IMR-90 (cell line): ENCODE data around the gene PRR29. TPM values are rescaled to one million over a fixed set of nuclear protein-coding genes. Genes with fewer than 3 reads are reported as not detected.

Experiments
- ATAC-seq: fragments of 200-7000 bp; cut with Tn5 transposase; 2 replicates; pipeline ENCODE4 v1.9.1; 2020; ENCODE audit warnings: low read depth, mild to moderate bottlenecking, moderate library complexity
- BruUV-seq: library from RNA; stranded (reverse); fragments of 400-500 nt; replicated peaks from 2 replicates; lab custom pipeline; 2021; lab: Mats Ljungman, UMichigan
- CTCF ChIA-PET: fragments of 300-600 bp; formaldehyde crosslinking; extraction: SDS; loops from one replicate; lab custom pipeline; 2021; ENCODE audit warnings: antibody characterized with exemption; lab: Yijun Ruan, JAX
- POLR2A ChIA-PET: fragments of 300-600 bp; sonication (Branson Sonifier 250); formaldehyde crosslinking; loops from one replicate; lab custom pipeline; 2022; ENCODE audit warnings: antibody characterized with exemption; ENCODE audit not compliant: unreplicated experiment; lab: Charles Lee
- DNase-seq: peaks from one replicate; pipeline ENCODE4 v3.0.0; 2013
- H2AFZ ChIP-seq: replicated peaks from 2 replicates; pipeline ENCODE3; 2013; ENCODE audit warnings: low read length, mild to moderate bottlenecking; ENCODE audit not compliant: poor library complexity
- H2AK5ac ChIP-seq: 2 replicates; pipeline ENCODE4 v1.6.1; 2013; ENCODE audit warnings: low read depth, low read length, inconsistent platforms
- H2AK9ac ChIP-seq: replicated peaks from 2 replicates; pipeline ENCODE3; 2013; ENCODE audit warnings: mild to moderate bottlenecking, low read depth, low read length, moderate library complexity; ENCODE audit not compliant: poor library complexity
- H2BK120ac ChIP-seq: 2 replicates; pipeline ENCODE4 v1.6.1; 2013; ENCODE audit warnings: low read depth, low read length, inconsistent platforms
- H2BK15ac ChIP-seq: 3 replicates; pipeline ENCODE4 v1.6.1; 2013; ENCODE audit warnings: low read depth, low read length, inconsistent platforms
- H2BK20ac ChIP-seq: 2 replicates; pipeline ENCODE4 v1.6.1; 2013; ENCODE audit warnings: low read depth, mild to moderate bottlenecking, inconsistent platforms, low read length, moderate library complexity
- H2BK5ac ChIP-seq: 2 replicates; pipeline ENCODE4 v1.6.1; 2013; ENCODE audit warnings: mild to moderate bottlenecking, low read depth, low read length, inconsistent platforms; ENCODE audit not compliant: poor library complexity, severe bottlenecking
- H3K14ac ChIP-seq: replicated peaks from 2 replicates; pipeline ENCODE4 v1.6.1; 2013; ENCODE audit warnings: low read depth, low read length, inconsistent platforms
- H3K18ac ChIP-seq: 2 replicates; pipeline ENCODE4 v1.6.1; 2013; ENCODE audit warnings: low read depth, low read length, control low read depth
- H3K23ac ChIP-seq: 2 replicates; pipeline ENCODE4 v1.6.1; 2013; ENCODE audit warnings: low read depth, low read length, inconsistent platforms
- H3K27ac ChIP-seq: 2 replicates; pipeline ENCODE4 v1.5.1; 2013; ENCODE audit warnings: mild to moderate bottlenecking, control low read depth, low read length; ENCODE audit not compliant: insufficient read depth
- H3K27me3 ChIP-seq: 2 replicates; pipeline ENCODE4 v1.6.1; 2013; ENCODE audit warnings: low read length; ENCODE audit not compliant: control insufficient read depth, insufficient read depth
- H3K36me3 ChIP-seq: 2 replicates; pipeline ENCODE4 v1.6.1; 2013; ENCODE audit warnings: low read length, mixed read lengths; ENCODE audit not compliant: control insufficient read depth, insufficient read depth
- H3K4ac ChIP-seq: 2 replicates; pipeline ENCODE4 v1.6.1; 2013; ENCODE audit warnings: low read depth, low read length, inconsistent platforms
- H3K4me1 ChIP-seq: 2 replicates; pipeline ENCODE4 v1.6.1; 2013; ENCODE audit warnings: low read length, mixed read lengths; ENCODE audit not compliant: control insufficient read depth, insufficient read depth
- H3K4me2 ChIP-seq: 2 replicates; pipeline ENCODE4 v1.6.1; 2013; ENCODE audit warnings: low read depth, mild to moderate bottlenecking, control low read depth, low read length, moderate library complexity
- H3K4me3 ChIP-seq: 2 replicates; pipeline ENCODE4 v1.5.1; 2013; ENCODE audit warnings: low read depth, mild to moderate bottlenecking, control low read depth, low read length, moderate library complexity; ENCODE audit not compliant: insufficient read depth
- H3K56ac ChIP-seq: 2 replicates; pipeline ENCODE4 v1.6.1; 2013; ENCODE audit warnings: low read length, inconsistent platforms; ENCODE audit not compliant: insufficient read depth; ENCODE audit errors: extremely low read depth
- H3K79me1 ChIP-seq, 2 experiments: 2 replicates each; pipeline ENCODE4 v1.6.1; 2013; ENCODE audit warnings: low read length in 2 of 2, inconsistent platforms in 1 of 2, low read depth in 1 of 2
- H3K9ac ChIP-seq: 2 replicates; pipeline ENCODE4 v1.6.1; 2013; ENCODE audit warnings: low read depth, low read length, control low read depth
- H3K9me1 ChIP-seq: 2 replicates; pipeline ENCODE4 v1.6.1; 2013; ENCODE audit warnings: low read length, inconsistent platforms; ENCODE audit not compliant: insufficient read depth
- H3K9me3 ChIP-seq: 2 replicates; pipeline ENCODE4 v1.6.1; 2013; ENCODE audit warnings: low read length; ENCODE audit not compliant: control insufficient read depth, insufficient read depth
- H4K20me1 ChIP-seq: 2 replicates; pipeline ENCODE4 v1.6.1; 2013; ENCODE audit warnings: low read length, inconsistent platforms; ENCODE audit not compliant: insufficient read depth
- H4K5ac ChIP-seq: 2 replicates; pipeline ENCODE4 v1.6.1; 2013; ENCODE audit warnings: mild to moderate bottlenecking, low read depth, low read length, control low read depth
- H4K8ac ChIP-seq, 2 experiments: 2 replicates each; pipeline ENCODE4 v1.6.1; 2013; ENCODE audit warnings: low read depth in 2 of 2, low read length in 2 of 2, control low read depth in 1 of 2, inconsistent platforms in 1 of 2
- H4K91ac ChIP-seq: 2 replicates; pipeline ENCODE4 v1.6.1; 2013; ENCODE audit warnings: low read depth, low read length, inconsistent platforms; ENCODE audit not compliant: insufficient read depth
- BHLHE40 ChIP-seq: fragments of 150-350 bp; IDR thresholded peaks from 2 replicates; pipeline ENCODE4 v1.6.1; 2016; ENCODE audit warnings: mild to moderate bottlenecking, low read depth, low read length
- MAFK ChIP-seq: IDR thresholded peaks from 2 replicates; pipeline ENCODE4 v1.6.1; 2012; ENCODE audit warnings: low read depth, low read length, improper control_type of control experiment
- WGBS, 2 experiments: methylation state at CpG; one replicate each; pipeline versions ENCODE4 v1.1.5 to v1.1.7; 2013; ENCODE audit warnings: missing lambda C conversion rate in 2 of 2; ENCODE audit not compliant: insufficient read length in 1 of 2; ENCODE audit errors: extremely low coverage in 2 of 2; 5-methylcytosine and 5-hydroxymethylcytosine counted together
- dilution Hi-C: fragments of 300-500 bp; cut with HindIII; formaldehyde crosslinking; loops from one replicate; pipeline ENCODE4 v1.14.3; 2018; ENCODE audit warnings: low sequenced_read_pairs; ENCODE audit not compliant: unreplicated experiment
- in situ Hi-C: fragments of 300-500 bp; cut with MboI; formaldehyde crosslinking; loops from 3 replicates; pipeline ENCODE4 v1.14.3; 2019; ENCODE audit warnings: low sequenced_read_pairs, inconsistent platforms, mixed read lengths
- intact Hi-C: fragments of 100-400 bp; cut with micrococcal nuclease; formaldehyde crosslinking; loops from 2 replicates; pipeline ENCODE4 v1.10.0; 2022
- polyA plus RNA-seq, 3 experiments: library from polyadenylated mRNA; depleted of rRNA; stranded (reverse); fragments of >200 nt; gene quantifications; 2 replicates each; pipeline ENCODE4 v1.2.3, GENCODE V29; 2012; ENCODE audit warnings: low replicate concordance in 1 of 3
- total RNA-seq: library from RNA; depleted of rRNA; stranded (reverse); fragments of >200 nt; gene quantifications from 2 replicates; pipeline ENCODE4 v1.2.3, GENCODE V29; 2012; rRNA removed

Gene PRR29
- total and polyA plus RNA-seq, 2 of the 4 experiments (the other 2 are of a cell fraction) = under 0.01 to 0.17 TPM

- H3K14ac ChIP-seq = no peak overlapping the region
- no peaks in the 10 kb centered on the region for H3K79me1 ChIP-seq
- 0 out of 2 replicates have a peak, but pooled peaks cover under 1% of the 10 kb centered on the region for H3K9me1 ChIP-seq
- H4K8ac ChIP-seq = no peak overlapping the region
- no TSS peak for BruUV-seq
- no peak overlapping the region for H2BK5ac ChIP-seq
- no peaks in the 10 kb centered on the region for H3K4me1 ChIP-seq
- no peak overlapping the region for H3K56ac ChIP-seq
- no peak overlapping the region for H2BK20ac ChIP-seq
- H3K27ac ChIP-seq = no peak overlapping the region
- H3K9ac ChIP-seq = no peak overlapping the region
- H3K4me2 ChIP-seq = no peak overlapping the region
- no peak overlapping the region for H2AK9ac ChIP-seq
- no peaks in the 10 kb centered on the region for H4K20me1 ChIP-seq
- H3K36me3 ChIP-seq = peaks cover 47% of the 10 kb centered on the region
- H3K27me3 ChIP-seq = no peaks in the 10 kb centered on the region
- no peak overlapping the region for H2AK5ac ChIP-seq
- in situ Hi-C loops = no loop called here
- H3K23ac ChIP-seq = no peak overlapping the region
- H4K5ac ChIP-seq = no peak overlapping the region
- H3K9me3 ChIP-seq = no peaks in the 10 kb centered on the region
- POLR2A ChIA-PET = interaction anchor here (0.7 kb wide), 1 partner anchor 51 kb away, joined by 9 read pairs; no protein-coding TSS in a partner anchor
- intact Hi-C loops = no loop called here
- dilution Hi-C loops = no loop called here
- no peak overlapping the region for H2AFZ ChIP-seq
- no peak overlapping the region for H3K18ac ChIP-seq
- no peak overlapping the region for H3K4me3 ChIP-seq
- CTCF ChIA-PET = no interaction called here
- no peak for ATAC-seq
- no peak overlapping the region for H2BK120ac ChIP-seq
- no peak overlapping the region for H2BK15ac ChIP-seq
- H4K91ac ChIP-seq = no peak overlapping the region
- no peak for DNase-seq
- TF ChIP-seq BHLHE40 = no peak
- TF ChIP-seq MAFK = no peak
- no peak overlapping the region for H3K4ac ChIP-seq
- 60% methylated on average over 1 of the region's 10 CpGs; no CpG with 5 or more reads in 1 of the 2 experiments for WGBS, 2 experiments
These were observed 55.0 kb downstream of the PRR29 start for GRCh38 chr17:64053101-64053500.

Other genes starting within 250 kb of the PRR29 start
- 62.0 and 79.4 TPM in 2 replicates for gene CCDC47, start 224.8 kb upstream of the PRR29 start, total RNA-seq
- 45.3 and 45.7 TPM in 2 replicates for gene CCDC47, start 224.8 kb upstream of the PRR29 start, polyA plus RNA-seq (2012; rRNA removed)
- 74.7 and 75.8 TPM in 2 replicates for gene DDX42, start 224.2 kb upstream of the PRR29 start, total RNA-seq
- 75.6 and 91.5 TPM in 2 replicates for gene DDX42, start 224.2 kb upstream of the PRR29 start, polyA plus RNA-seq (2012; rRNA removed)
- gene PSMC5, start 170.9 kb upstream of the PRR29 start, total RNA-seq = 104 and 105 TPM in 2 replicates
- 165 and 175 TPM in 2 replicates for gene PSMC5, start 170.9 kb upstream of the PRR29 start, polyA plus RNA-seq (2012; rRNA removed)
- gene FTSJ3, start 170.7 kb upstream of the PRR29 start, total RNA-seq = 68.1 and 69.4 TPM in 2 replicates
- 45.4 and 51.3 TPM in 2 replicates for gene FTSJ3, start 170.7 kb upstream of the PRR29 start, polyA plus RNA-seq (2012; rRNA removed)
- gene SMARCD2, start 155.7 kb upstream of the PRR29 start, total RNA-seq = 72.8 and 91.2 TPM in 2 replicates
- 53.7 and 56.9 TPM in 2 replicates for gene SMARCD2, start 155.7 kb upstream of the PRR29 start, polyA plus RNA-seq (2012; rRNA removed)
- not detected in 2 replicates for gene CSH2, start 124.7 kb upstream of the PRR29 start, total RNA-seq
- not detected in 2 replicates for gene CSH2, start 124.7 kb upstream of the PRR29 start, polyA plus RNA-seq (2012; rRNA removed)
- not detected in 2 replicates for gene GH2, start 116.4 kb upstream of the PRR29 start, total RNA-seq
- not detected in 2 replicates for gene GH2, start 116.4 kb upstream of the PRR29 start, polyA plus RNA-seq (2012; rRNA removed)
- not detected in 2 replicates for gene CSH1, start 101.8 kb upstream of the PRR29 start, total RNA-seq
- gene CSH1, start 101.8 kb upstream of the PRR29 start, polyA plus RNA-seq (2012; rRNA removed) = not detected in 2 replicates
- gene CSHL1, start 87.1 kb upstream of the PRR29 start, total RNA-seq = not detected in 2 replicates
- gene CSHL1, start 87.1 kb upstream of the PRR29 start, polyA plus RNA-seq (2012; rRNA removed) = not detected in 2 replicates
- not detected in 2 replicates for gene GH1, start 79.5 kb upstream of the PRR29 start, total RNA-seq
- gene GH1, start 79.5 kb upstream of the PRR29 start, polyA plus RNA-seq (2012; rRNA removed) = not detected in 2 replicates
- not detected in 2 replicates for gene CD79B, start 66.0 kb upstream of the PRR29 start, total RNA-seq
- gene CD79B, start 66.0 kb upstream of the PRR29 start, polyA plus RNA-seq (2012; rRNA removed) = not detected in 2 replicates
- gene SCN4A, start 25.4 kb upstream of the PRR29 start, total RNA-seq = not detected in 2 replicates
- not detected in 2 replicates for gene SCN4A, start 25.4 kb upstream of the PRR29 start, polyA plus RNA-seq (2012; rRNA removed)
- gene ICAM2, start 22.3 kb downstream of the PRR29 start, total RNA-seq = 0.28 TPM in 1 of 2 replicates, not detected in the other
- 0.12 and 0.17 TPM in 2 replicates for gene ICAM2, start 22.3 kb downstream of the PRR29 start, polyA plus RNA-seq (2012; rRNA removed)
- gene ERN1, start 131.8 kb downstream of the PRR29 start, total RNA-seq = 2.2 and 2.7 TPM in 2 replicates
- gene ERN1, start 131.8 kb downstream of the PRR29 start, polyA plus RNA-seq (2012; rRNA removed) = 3.7 and 4.1 TPM in 2 replicates